SKM-1 (cell line): ENCODE measurements around the gene GBP3.
"Not testable (repeated sequence)": the region's sequence is repeated elsewhere in the genome, so short reads cannot be mapped to it uniquely, and the experiment has no call there.

Source experiments
- DNase-seq: peaks from one replicate; lab custom pipeline; 2025; ENCODE audit not compliant: unreplicated experiment; lab: John Stamatoyannopoulos, UW

Gene GBP3

GRCh38 chr1:88980870-88981269, 41.8 kb downstream of the GBP3 start:
- no peak for DNase-seq

- DNase-seq, result no peak
Measured at GRCh38 chr1:88979749-88980116, 42.9 kb downstream of the GBP3 start.

GRCh38 chr1:88979054-88979748, 43.5 kb downstream of the GBP3 start:
- DNase-seq, result no peak

GRCh38 chr1:88976235-88976634, 46.4 kb downstream of the GBP3 start:
- no peak for DNase-seq

GRCh38 chr1:88974616-88975172, 48.0 kb downstream of the GBP3 start:
- not testable (repeated sequence) for DNase-seq

- no peak for DNase-seq
Measured at GRCh38 chr1:88973520-88974137, 49.0 kb downstream of the GBP3 start.

GRCh38 chr1:88961647-88962275, 60.9 kb downstream of the GBP3 start:
- no peak for DNase-seq

- no peak for DNase-seq
Measured at GRCh38 chr1:88961081-88961480, 61.6 kb downstream of the GBP3 start.
